ENCODE data around the gene TMPRSS4. TPM values are rescaled to one million over a fixed set of nuclear protein-coding genes. Genes with fewer than 3 reads are reported as not detected.
A peak's percentile ranks its signal among the peaks of the same experiment; 100 is the strongest.

Gene TMPRSS4
- total RNA-seq, 1 donor = not detected

DNA sequence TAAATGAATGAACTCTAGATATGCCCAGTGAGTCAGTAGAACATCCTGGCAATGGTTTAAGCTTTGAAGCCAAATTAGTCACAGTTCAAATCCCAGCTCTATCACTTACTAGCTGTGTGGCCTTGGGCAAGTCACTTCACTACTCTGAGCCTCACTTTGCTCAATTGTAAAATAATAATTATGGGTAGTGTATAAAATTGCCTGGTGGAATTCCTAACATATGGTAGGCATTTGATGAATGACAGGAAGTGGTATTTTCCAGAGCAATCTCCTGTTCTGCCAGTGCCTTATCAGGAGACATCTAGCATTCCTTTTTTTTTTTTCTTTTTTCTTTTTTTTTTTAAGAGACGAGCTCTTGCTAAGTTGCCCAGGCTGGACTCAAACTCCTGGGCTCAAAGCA is 62.7 kb downstream of the TMPRSS4 start:
- DNase-seq (ENCODE audit: low read depth) = no peak
- H3K4me3 ChIP-seq (ENCODE audit: low read depth, low read length) = no peak overlapping the region
- TF ChIP-seq, protein P1, sequence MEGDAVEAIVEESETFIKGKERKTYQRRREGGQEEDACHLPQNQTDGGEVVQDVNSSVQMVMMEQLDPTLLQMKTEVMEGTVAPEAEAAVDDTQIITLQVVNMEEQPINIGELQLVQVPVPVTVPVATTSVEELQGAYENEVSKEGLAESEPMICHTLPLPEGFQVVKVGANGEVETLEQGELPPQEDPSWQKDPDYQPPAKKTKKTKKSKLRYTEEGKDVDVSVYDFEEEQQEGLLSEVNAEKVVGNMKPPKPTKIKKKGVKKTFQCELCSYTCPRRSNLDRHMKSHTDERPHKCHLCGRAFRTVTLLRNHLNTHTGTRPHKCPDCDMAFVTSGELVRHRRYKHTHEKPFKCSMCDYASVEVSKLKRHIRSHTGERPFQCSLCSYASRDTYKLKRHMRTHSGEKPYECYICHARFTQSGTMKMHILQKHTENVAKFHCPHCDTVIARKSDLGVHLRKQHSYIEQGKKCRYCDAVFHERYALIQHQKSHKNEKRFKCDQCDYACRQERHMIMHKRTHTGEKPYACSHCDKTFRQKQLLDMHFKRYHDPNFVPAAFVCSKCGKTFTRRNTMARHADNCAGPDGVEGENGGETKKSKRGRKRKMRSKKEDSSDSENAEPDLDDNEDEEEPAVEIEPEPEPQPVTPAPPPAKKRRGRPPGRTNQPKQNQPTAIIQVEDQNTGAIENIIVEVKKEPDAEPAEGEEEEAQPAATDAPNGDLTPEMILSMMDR (IDR thresholded peaks at IDR 0.05; ENCODE audit: insufficient read depth, low read depth, low read length) = no peak

DNA sequence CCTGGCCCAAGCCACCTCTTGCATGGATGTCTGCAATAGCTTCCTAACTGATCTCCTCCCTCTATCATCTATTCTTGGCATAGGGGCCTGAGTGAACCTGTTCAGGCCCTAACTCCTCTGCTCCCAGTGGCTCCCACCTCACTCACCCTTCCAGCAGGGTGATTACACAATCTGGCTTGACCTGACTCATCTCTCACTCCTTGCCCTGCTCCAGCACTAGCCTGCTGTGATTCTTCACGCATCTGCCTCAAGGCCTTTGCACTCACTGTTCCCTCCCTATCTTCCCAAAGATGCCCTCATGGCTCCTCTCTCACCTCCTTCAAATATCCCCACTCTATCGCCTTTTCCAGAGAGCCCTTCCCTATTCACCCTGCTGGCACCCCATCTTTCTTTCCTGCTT is 65.2 kb downstream of the TMPRSS4 start:
- TF ChIP-seq, protein P1 (IDR thresholded peaks at IDR 0.05; ENCODE audit: insufficient read depth, low read depth, low read length) = no peak
- no peak for DNase-seq (ENCODE audit: low read depth)
- no peak overlapping the region for H3K4me3 ChIP-seq (ENCODE audit: low read depth, low read length)

DNA sequence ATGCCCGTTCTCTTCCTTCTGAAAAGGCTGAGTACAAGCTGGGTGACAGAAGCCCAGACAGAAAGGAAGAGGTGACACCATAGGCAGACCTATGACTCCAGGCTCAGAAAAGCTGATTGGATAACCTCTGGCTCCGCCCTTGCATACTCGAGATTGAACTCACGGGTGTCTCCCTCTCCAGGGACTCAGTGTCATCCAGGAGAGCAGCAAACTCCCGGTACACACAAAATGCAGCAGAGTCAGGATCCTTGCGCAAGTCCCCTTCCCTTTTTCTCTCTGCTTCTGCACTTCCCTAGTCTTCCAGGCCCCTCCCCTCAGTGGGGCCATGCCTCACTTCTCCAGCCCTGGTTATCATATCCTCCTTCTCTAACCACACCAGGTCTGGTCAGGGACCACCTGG is 65.9 kb downstream of the TMPRSS4 start:
- TF ChIP-seq, protein P1 (IDR thresholded peaks at IDR 0.05; ENCODE audit: insufficient read depth, low read depth, low read length) = no peak
- DNase-seq (ENCODE audit: low read depth) = no peak
- H3K4me3 ChIP-seq (ENCODE audit: low read depth, low read length) = no peak overlapping the region

DNA sequence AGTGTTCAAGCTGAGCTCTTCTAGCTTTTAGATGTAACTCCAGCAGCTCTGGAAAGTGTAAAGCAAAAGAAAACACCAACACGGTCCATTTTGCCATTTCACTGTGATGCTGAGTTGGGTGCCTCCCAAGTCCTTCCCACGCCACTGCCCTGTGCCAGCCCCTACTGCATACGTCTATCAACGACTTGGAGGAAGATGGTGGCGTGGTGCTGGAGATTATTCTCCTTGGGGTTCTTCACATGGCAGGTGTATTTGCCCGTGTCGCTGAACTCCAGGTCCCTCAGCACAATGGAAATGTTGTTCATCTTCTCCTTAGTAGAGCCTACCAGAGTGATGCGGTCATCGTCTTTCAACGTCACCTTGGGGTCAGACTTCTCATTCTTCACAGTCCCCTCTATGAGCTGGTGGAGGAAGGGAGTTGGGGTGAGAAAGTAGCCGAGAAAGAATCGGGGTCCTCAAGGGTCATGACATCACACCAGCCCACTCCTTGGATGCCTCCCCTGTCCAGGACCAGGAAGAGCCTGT is 66.8 kb downstream of the TMPRSS4 start:
- TF ChIP-seq, protein P1 (IDR thresholded peaks at IDR 0.05; ENCODE audit: insufficient read depth, low read depth, low read length) = no peak
- DNase-seq (ENCODE audit: low read depth) = no peak
- no peak overlapping the region for H3K4me3 ChIP-seq (ENCODE audit: low read depth, low read length)

DNA sequence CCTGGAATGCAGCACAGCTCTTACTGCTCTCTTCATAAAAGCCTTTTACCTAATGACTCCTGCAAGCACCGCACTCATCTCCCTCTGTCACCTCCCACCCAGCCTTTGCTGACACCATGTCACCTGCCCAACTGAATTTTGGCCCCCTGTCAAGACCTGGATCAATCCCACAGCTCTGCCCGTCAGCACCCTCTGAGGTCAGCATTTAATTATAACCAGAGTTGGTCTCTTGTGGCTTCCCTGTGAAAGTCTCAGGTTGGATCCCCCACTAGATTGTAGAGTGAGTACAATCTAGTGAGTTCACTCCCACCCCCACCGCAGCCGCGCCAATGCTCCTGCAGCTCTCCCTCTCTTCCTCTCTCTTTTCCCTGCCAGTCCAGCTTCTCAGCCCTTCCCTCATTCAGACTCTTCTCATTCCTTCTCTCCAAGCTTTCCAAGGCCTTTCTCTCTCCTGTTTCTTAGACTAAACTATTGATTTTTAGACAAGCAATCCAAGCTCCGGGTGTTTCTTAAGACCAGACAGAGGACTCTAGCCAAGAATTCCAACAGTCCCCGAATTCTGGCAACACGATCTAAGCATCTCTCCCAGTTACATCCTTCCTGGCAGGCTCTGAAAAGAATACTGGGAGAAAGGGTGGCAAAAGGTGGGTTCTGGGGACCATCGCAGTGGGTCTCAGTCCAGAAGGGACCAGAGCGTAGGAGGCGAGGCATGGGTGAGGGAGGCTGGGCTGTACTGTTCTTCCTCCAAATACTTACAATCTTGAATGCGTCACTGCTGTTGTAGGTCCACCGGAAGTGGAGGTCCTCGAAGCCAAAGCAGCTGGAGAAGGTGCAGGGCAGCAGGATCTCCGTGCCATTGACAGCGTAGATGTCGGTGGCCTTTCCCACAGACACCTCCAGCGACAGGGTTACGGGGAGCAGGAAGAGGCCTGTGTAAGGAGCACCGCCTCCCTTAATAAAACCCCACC is 67.7 kb downstream of the TMPRSS4 start:
- DNase-seq (ENCODE audit: low read depth) = no peak
- TF ChIP-seq, protein P1 (IDR thresholded peaks at IDR 0.05; ENCODE audit: insufficient read depth, low read depth, low read length) = no peak
- H3K4me3 ChIP-seq (ENCODE audit: low read depth, low read length) = no peak overlapping the region

DNA sequence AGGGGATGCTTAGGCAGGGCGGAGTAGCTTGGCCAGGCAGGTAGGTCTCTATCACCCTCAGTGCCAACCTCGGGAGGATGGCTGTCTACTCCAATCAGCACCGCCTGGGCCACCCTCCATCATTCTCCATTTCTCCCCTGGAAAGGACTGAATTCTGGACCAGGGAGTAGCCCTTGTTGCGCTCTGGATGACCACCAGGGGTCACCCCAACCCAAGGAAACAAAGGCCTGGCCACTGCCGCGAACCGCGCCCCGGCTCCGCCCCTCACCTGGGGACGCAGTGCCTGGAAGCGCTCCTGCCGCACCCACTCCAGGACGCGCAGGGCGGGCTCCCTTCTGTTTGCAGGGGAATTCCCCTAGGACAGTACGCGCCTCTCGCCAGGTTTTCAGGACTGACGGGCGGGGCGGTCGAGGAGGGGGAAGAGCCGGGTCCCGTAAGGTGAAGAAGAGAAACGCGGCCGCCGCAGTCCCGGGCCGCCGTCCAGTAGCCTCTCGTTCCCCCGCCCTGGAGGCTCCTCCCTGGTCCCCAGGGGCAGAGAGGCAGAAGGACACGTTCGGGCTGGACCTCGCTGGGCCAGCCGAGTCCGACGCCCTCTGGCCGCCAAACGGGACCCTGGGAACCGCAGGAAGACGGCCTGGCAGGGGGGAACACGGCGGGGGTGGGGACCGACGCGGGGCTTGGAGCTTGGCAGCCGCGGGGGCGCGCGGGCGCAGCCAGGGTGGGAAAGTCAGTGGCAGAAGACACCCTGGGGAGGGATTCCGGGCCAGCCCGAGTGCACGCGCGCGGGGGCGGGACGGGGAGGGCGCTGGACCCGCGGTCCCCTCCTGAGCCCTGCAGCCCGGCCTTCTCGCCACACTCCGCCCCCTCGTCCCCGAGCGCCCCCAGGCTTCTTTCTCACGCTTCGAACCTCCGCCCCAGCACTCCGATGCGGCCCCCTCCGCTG is 68.7 kb downstream of the TMPRSS4 start:
- TF ChIP-seq, protein P1 (IDR thresholded peaks at IDR 0.05; ENCODE audit: insufficient read depth, low read depth, low read length) = peak; percentile 84
- peak; percentile 55 for DNase-seq (ENCODE audit: low read depth)

More for the DNA sequence above, 68.7 kb downstream of the TMPRSS4 start:
- peak overlapping the region; percentile 51 for H3K4me3 ChIP-seq (ENCODE audit: low read depth, low read length)

All from fibroblast of villous mesenchyme (primary cell).